IPS DF 4.7 (cell line): ENCODE measurements around the gene SMIM31.

Experiments used
- DNase-seq: peaks from one replicate; pipeline ENCODE4 v3.0.0-alpha.2; 2013; ENCODE audit warnings: low spot score; ENCODE audit errors: extremely low read depth

The SMIM31 gene

DNA sequence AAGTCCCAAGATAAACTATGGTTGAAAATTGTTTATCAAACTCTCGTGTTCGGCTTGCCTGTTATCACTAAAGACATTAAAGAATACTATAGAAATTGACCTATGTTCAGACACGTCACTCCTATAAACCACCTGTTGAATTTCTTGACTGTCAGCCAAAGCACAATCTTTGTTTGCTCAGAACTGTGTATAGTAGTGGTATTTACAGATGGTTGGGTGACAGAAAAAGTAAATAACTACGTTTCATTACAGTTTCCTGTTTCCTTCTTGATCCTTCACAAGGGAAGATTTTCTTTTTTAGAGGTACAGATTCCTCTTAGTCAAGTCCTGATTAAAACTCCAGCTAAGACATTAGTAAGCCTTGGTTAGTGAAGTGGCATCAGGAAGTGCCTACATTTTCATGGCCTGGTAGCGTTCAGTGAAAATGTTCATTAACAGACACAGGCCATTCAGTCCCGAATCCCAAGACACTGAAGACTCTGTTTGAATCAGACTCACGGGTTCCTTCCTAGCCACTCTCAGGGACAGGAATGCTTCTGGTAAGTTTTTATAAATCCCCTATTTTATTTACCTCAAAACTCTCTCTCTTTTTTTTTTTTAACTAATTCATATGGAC lies at the start of gene SMIM31:
Gene SMIM31, plus strand, starts transcription at position 259 of the 616 bp plus-strand sequence. CDS start 16,313 bp downstream, outside the sequence.
- DNase-seq, result no peak

- DNase-seq, result no peak
These were observed 47.3 kb upstream of the SMIM31 start for GRCh38 chr4:164706675-164707074.

DNA sequence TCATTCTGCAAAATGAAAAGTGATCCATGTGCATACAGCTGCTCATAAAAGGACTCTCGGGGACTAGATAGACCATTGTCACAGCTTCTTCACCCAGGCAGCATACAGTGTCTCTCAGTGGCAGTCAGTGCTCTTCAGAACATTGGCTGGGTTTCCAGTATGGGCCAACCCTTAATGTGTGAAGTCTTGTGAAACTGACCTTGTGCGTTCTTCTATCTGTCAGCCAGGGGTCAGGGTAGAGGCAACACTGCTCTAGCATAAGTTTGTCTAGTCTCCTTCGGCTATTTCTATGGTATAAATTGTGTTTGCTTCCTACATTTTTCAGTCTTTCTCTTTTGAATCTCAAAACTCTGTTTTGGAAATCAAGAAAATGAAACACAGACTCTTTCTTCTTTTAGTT lies 37.0 kb upstream of the SMIM31 start:
- DNase-seq, result no peak

DNA sequence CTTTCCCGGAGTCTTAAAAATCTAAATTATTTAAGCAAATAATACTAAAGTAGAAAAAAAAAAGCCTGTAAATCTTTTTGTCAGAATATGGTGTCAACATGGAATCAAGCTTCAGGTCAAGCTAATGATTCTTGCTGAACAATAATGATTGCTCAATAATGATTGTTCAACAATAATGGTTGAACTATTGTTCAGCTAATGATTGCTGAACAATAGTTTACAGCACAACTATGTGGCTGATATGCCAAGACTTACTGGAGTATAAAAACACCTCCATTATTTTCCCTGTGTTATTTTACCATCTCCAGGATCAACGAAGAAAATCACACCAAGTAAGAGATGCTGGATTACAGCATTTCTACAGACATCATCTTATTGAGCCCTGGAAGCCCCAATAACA lies 35.1 kb upstream of the SMIM31 start:
- DNase-seq, result no peak

GRCh38 chr4:164725066-164725465 lies 28.9 kb upstream of the SMIM31 start:
- no peak for DNase-seq

- DNase-seq, result no peak
These were observed 23.1 kb upstream of the SMIM31 start for GRCh38 chr4:164730705-164731393.

- peak; percentile 19 for DNase-seq
These were observed 22.0 kb upstream of the SMIM31 start for GRCh38 chr4:164731827-164732474.

DNA sequence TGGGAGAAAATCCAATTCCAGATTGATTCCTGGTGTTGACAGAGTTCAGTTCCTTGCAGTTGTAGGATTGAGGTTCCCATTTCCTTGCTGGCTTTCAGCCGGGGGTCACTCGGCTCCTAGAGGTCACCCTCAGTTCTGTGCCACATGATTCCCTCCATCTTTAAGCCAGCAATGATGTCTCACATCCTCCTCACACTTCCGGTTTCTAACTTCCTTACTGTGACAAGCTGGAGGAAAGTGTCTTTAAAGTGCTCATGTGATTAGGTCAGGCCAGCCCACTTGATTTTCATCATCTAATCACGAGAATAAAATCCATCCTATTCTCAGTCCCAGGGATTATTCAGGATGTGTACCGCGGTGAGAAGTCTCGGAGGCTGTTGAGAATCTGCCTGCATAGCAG lies 19.4 kb upstream of the SMIM31 start:
- DNase-seq, result no peak

GRCh38 chr4:164748375-164748774 lies 5.6 kb upstream of the SMIM31 start:
- DNase-seq, result no peak

DNA sequence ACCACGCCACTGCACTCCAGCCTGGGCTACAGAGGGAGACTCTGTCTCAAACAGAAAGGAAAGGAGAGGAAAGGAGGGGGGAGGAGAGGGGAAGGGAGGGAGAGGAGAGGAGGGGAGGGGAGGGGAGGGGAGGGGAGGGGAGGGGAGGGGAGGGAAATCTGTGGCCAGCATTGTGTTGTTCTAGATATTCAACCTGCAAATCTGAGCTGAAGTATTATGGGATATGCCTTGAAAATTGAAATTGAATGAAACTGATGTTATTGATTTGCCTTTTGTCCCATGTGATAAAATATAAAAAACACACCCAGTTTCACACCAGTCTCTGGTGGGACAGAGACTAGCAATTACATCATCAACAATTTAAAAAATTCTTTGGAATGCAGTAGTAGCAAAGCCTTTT lies 1.5 kb downstream of the SMIM31 start:
- no peak for DNase-seq

- no peak for DNase-seq
These were observed 2.8 kb downstream of the SMIM31 start for GRCh38 chr4:164756686-164757085.

- DNase-seq, result no peak
These were observed 7.3 kb downstream of the SMIM31 start for GRCh38 chr4:164761241-164761640.

DNA sequence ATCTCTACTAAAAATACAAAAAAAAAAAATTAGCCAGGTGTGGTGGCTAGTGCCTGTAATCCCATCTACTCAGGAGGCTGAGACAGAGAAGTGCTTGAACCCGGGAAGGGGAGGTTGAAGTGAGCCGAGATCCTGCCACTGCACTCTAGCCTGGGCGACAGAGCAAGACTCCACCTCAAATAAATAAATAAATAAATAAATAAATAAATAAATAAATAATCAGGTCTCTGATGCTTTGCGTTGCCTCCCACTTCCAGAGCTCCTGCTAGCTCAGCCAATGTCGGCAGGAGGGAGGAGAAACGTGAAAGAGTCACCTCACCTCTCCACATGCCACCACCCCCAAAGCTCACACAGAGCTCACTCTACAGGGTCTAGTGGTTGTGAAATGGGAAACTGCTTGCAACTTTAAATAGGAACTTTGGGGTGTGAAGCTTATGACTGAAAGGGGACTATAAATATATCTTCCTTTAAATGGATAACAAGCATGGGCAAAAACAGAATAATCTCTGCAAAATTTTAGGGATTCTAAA lies 7.9 kb downstream of the SMIM31 start:
- DNase-seq, result no peak

- no peak for DNase-seq
These were observed 11.2 kb downstream of the SMIM31 start for GRCh38 chr4:164765096-164765495.

DNA sequence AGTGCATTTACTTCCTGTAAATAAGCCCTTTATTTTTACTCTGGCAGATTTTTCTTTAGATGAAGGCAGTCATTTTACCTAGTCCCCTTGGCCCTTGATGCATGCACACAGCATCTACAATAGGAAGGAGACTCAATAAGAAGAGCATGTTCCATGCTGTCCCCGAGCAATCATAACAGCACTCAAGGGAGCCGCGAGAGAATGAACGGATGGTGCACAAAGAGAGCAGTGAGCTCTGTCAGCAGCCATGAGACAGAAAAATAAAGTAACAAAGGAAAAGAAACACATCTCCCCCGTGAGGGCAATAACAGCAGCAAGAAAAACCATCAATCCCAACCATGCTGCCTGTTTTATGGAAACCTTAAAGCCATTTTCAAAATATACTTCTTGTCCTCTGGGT lies 11.9 kb downstream of the SMIM31 start:
- DNase-seq, result no peak

- no peak for DNase-seq
These were observed 14.6 kb downstream of the SMIM31 start for GRCh38 chr4:164768516-164768915.

DNA sequence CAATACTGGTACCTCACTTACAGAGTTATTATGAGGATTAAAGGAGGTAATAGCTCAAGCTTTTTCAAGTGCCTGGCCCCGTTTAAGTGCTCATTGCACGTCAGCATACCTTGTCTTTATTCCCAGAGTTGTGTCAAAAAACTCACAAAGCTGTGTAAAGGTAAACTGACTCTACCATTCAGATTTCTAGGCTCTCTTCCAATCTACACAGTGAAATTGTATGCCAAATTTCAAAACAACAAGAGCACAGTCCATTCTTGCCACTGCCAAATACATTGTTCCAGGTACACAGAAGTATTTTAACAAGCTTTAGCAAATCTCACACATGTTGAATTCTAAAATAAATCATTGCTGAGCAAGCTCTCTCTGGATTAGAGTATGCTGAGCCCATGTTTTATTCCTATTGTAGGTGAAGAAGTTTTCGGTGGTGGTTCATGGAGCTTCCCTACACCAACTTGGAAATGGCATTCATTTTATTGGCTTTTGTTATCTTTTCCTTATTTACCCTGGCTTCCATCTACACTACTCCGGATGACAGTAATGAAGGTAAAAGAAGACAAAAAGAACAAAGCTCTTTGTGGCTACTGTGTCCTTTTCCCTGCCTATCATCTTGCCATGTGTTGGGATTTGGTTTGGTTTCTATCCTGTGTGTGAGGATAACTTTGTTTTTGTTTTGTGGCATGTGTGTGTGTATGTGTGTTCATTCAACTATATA lies 16.2 kb downstream of the SMIM31 start:
- DNase-seq, result no peak

- DNase-seq, result no peak
These were observed 17.2 kb downstream of the SMIM31 start for GRCh38 chr4:164771088-164771487.

DNA sequence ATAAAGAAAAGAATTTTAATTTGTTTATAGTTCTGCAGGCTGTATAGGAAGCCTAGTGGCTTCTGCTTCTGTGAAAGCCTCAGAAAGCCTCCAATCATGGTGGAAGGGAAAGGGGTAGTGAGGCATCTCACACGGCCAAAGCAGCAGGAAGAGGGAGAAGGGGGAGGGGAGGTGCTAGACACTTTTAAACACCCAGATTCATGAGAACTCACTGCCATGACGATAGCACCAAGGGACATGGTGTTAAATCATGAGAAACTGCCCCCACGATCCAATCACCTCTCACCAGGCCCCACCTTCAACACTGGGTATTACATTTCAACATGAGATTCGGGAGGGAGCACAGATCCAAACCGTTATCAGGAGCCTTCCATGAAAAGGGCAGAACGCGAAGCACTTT lies 18.1 kb downstream of the SMIM31 start:
- DNase-seq, result no peak

GRCh38 chr4:164779080-164779479 lies 25.1 kb downstream of the SMIM31 start:
- DNase-seq, result no peak

DNA sequence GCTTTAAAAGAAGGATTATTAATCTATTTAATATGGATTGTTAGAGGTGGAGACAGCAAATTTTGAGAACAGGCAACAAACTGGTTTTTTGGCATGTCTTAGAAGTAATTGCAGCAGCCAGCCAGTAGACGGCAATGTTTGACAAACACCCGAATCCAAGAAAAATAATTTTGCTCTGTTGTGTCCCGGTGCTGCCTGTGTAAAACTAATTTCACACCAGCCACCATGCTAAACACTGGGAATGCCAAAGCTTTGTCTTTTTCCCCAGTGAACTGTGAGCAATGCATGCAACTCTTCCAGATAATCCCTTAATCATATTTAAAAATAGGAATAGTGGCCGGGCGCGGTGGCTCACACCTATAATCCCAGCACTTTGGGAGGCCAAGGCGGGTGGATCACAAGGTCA lies 25.9 kb downstream of the SMIM31 start:
- DNase-seq, result peak; percentile 56

DNA sequence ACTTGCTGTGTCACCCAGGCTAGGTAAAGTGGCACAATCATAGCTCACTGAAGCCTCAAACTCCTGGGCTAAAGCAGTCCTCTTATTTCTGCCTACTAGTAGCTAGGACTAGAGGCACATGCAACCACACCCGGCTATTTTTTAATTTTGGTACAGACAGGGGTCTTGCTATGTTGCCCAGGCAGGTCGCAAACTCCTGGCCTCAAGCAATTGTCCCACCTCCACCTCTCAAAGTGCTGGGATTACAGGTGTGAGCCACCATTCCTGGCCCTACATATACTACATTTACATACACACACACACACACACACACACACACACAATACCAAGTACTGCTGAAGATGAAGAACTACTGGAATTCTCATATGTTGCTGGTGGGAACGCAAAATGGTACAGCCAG lies 26.9 kb downstream of the SMIM31 start:
- DNase-seq, result no peak
